ENCODE data around the gene SLC38A6. TPM values are rescaled to one million over a fixed set of nuclear protein-coding genes. Genes with fewer than 3 reads are reported as not detected.
"Not testable (repeated sequence)": the region's sequence is repeated elsewhere in the genome, so short reads cannot be mapped to it uniquely, and the experiment has no call there.

SLC38A6 gene
- total RNA-seq, 2 experiments from 2014 or later = 15.8 to 16.8 TPM

DNA sequence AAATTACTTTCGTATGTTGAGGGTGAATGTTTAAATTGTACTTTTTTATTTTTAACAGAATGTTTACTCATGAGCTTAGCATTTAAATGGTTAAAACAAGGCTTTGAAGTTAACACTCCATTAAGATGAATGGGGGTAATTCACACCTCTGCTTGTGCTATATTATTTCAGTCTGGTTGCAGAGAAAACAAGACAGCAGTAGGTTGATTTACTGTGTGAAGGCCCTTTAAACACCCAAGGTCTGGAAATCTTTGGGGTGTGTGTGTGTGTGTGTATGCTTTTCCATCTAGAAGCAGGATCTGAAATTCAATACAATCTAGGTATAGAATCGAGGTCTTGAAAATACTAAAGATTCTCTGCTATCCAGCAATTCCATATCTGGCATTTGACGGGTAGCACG lies 83.8 kb downstream of the SLC38A6 start:
- BruUV-seq (replicated peaks) = no TSS peak
- no peak for DNase-seq (ENCODE audit: low spot score)
- Histone ChIP-seq H3K4me1 (ENCODE audit: insufficient read depth, low read length, poor library complexity, severe bottlenecking) (peaks cover 11% of the 10 kb centered on the region), H3K4me2 (ENCODE audit: low read length) (no peak overlapping the region), H3K9me2 (ENCODE audit: insufficient read depth, low read length) (no peaks in the 10 kb centered on the region), H3K27ac (ENCODE audit: low read depth, low read length, poor library complexity, severe bottlenecking) (no peak overlapping the region), H3K79me2 (ENCODE audit: insufficient read depth, low read depth, low read length) (no peaks in the 10 kb centered on the region), H2AFZ (ENCODE audit: low read length) (no peak overlapping the region), H3K36me3 (ENCODE audit: insufficient read depth, low read length) (no peaks in the 10 kb centered on the region), H4K20me1 (ENCODE audit: insufficient read depth, low read length) (no peaks in the 10 kb centered on the region), H3K9me3 (ENCODE audit: low read length) (0 out of 2 replicates have a peak, but pooled peaks cover 4% of the 10 kb centered on the region), H3K4me3 (ENCODE audit: low read depth, low read length, poor library complexity, severe bottlenecking) (no peak overlapping the region)
- CTCF ChIA-PET (ENCODE audit: unreplicated experiment) = no interaction called here
- POLR2A ChIA-PET = interaction anchor here (0.5 to 1.5 kb wide), 5 partner anchors 10 to 336 kb away, joined by 3 to 6 read pairs (median 4); no protein-coding TSS in a partner anchor
- intact Hi-C loops (cut with micrococcal nuclease; ENCODE audit: unreplicated experiment) = no loop called here
- TF ChIP-seq, protein P1, sequence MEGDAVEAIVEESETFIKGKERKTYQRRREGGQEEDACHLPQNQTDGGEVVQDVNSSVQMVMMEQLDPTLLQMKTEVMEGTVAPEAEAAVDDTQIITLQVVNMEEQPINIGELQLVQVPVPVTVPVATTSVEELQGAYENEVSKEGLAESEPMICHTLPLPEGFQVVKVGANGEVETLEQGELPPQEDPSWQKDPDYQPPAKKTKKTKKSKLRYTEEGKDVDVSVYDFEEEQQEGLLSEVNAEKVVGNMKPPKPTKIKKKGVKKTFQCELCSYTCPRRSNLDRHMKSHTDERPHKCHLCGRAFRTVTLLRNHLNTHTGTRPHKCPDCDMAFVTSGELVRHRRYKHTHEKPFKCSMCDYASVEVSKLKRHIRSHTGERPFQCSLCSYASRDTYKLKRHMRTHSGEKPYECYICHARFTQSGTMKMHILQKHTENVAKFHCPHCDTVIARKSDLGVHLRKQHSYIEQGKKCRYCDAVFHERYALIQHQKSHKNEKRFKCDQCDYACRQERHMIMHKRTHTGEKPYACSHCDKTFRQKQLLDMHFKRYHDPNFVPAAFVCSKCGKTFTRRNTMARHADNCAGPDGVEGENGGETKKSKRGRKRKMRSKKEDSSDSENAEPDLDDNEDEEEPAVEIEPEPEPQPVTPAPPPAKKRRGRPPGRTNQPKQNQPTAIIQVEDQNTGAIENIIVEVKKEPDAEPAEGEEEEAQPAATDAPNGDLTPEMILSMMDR (conservative IDR thresholded peaks at IDR 0.05; ENCODE audit: low read length) = no peak
- TF ChIP-seq EZH2phosphoT487 (IDR thresholded peaks at IDR 0.05; ENCODE audit: borderline replicate concordance, low read depth, low read length) = no peak

DNA sequence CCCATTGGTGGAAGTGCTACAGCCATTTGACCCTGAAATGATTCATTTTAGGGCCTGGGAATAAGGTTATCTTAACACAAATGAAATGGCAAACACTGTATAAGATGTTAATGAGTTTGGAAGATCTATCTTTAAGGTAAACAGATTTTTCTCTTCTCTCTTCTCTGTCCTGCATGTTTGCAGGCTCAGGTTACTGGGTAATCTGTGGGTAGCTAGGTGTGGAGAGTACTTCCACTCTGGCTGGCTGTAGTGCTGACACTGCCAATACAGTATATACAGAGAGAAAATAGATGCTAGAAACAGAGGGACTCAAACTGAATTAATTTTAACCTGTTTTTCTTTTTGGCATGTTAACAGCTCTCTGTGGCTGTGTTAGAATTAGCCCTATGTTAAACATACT lies 84.6 kb downstream of the SLC38A6 start:
- H3K36me3 ChIP-seq (ENCODE audit: insufficient read depth, low read length) = no peaks in the 10 kb centered on the region
- H3K9me3 ChIP-seq (ENCODE audit: low read length) = peaks cover 4% of the 10 kb centered on the region; the same call in 1 of the 2 replicates
- no peak overlapping the region for H3K4me3 ChIP-seq (ENCODE audit: low read depth, low read length, poor library complexity, severe bottlenecking)
- H3K27ac ChIP-seq (ENCODE audit: low read depth, low read length, poor library complexity, severe bottlenecking) = no peak overlapping the region
- POLR2A ChIA-PET = interaction anchor here (0.6 to 1.5 kb wide), 3 partner anchors 13 to 1103 kb away, joined by 4 to 6 read pairs (median 4); no protein-coding TSS in a partner anchor
- no peaks in the 10 kb centered on the region for H3K79me2 ChIP-seq (ENCODE audit: insufficient read depth, low read depth, low read length)
- no peak overlapping the region for H3K4me2 ChIP-seq (ENCODE audit: low read length)
- H4K20me1 ChIP-seq (ENCODE audit: insufficient read depth, low read length) = no peaks in the 10 kb centered on the region
- DNase-seq (ENCODE audit: low spot score) = no peak
- no peak for TF ChIP-seq EZH2phosphoT487 (IDR thresholded peaks at IDR 0.05; ENCODE audit: borderline replicate concordance, low read depth, low read length)
- TF ChIP-seq, protein P1 (conservative IDR thresholded peaks at IDR 0.05; ENCODE audit: low read length) = no peak
- CTCF ChIA-PET (ENCODE audit: unreplicated experiment) = no interaction called here
- BruUV-seq (replicated peaks) = no TSS peak
- peaks cover 11% of the 10 kb centered on the region for H3K4me1 ChIP-seq (ENCODE audit: insufficient read depth, low read length, poor library complexity, severe bottlenecking)
- H3K9me2 ChIP-seq (ENCODE audit: insufficient read depth, low read length) = no peaks in the 10 kb centered on the region
- H2AFZ ChIP-seq (ENCODE audit: low read length) = no peak overlapping the region
- intact Hi-C loops (cut with micrococcal nuclease; ENCODE audit: unreplicated experiment) = no loop called here

DNA sequence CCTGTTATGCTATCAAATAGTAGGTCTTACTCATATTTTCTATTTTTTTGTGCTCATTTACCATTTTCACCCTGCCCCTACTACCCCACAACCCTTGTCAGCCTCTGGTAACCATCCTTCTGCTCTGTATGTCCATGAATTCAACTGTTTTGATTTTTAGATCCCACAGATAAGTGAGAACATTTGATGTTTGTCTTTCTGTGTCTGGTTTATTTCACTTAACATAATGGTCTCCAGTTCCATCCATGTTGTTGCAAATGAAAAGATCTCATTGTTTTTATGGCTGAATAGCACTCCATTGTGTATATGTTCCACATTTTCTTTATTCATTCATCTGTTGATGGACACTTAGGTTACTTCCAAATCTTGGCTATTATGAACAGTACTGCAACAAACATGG lies 91.4 kb downstream of the SLC38A6 start:
- BruUV-seq (replicated peaks); H3K4me2 ChIP-seq (ENCODE audit: low read length); H2AFZ ChIP-seq (ENCODE audit: low read length); H4K20me1 ChIP-seq (ENCODE audit: insufficient read depth, low read length); H3K36me3 ChIP-seq (ENCODE audit: insufficient read depth, low read length); H3K4me3 ChIP-seq (ENCODE audit: low read depth, low read length, poor library complexity, severe bottlenecking); H3K79me2 ChIP-seq (ENCODE audit: insufficient read depth, low read depth, low read length); POLR2A ChIA-PET; DNase-seq (ENCODE audit: low spot score); H3K27ac ChIP-seq (ENCODE audit: low read depth, low read length, poor library complexity, severe bottlenecking); H3K9me3 ChIP-seq (ENCODE audit: low read length); H3K9me2 ChIP-seq (ENCODE audit: insufficient read depth, low read length); CTCF ChIA-PET (ENCODE audit: unreplicated experiment); intact Hi-C loops (cut with micrococcal nuclease; ENCODE audit: unreplicated experiment): not testable (repeated sequence)
- peaks cover 34% of the 10 kb centered on the region for H3K4me1 ChIP-seq (ENCODE audit: insufficient read depth, low read length, poor library complexity, severe bottlenecking)
